HTR-8/SVneo (cell line): ENCODE results near the gene MUSTN1.

Experiments used
- DNase-seq: peaks from one replicate; pipeline ENCODE4 v3.0.0; 2011; ENCODE audit warnings: low spot score, mixed read lengths; ENCODE audit not compliant: insufficient read length
- FAIRE-seq: peaks from 2 replicates; lab custom pipeline; 2011; peaks lifted over from hg19 to GRCh38; lab: Jason Lieb, UNC

MUSTN1 gene

GRCh38 chr3:52790337-52790736, 44.5 kb downstream of the MUSTN1 start:
- no peak for FAIRE-seq
- no peak for DNase-seq

GRCh38 chr3:52789746-52790040, 45.1 kb downstream of the MUSTN1 start:
- no peak for FAIRE-seq
- DNase-seq, result no peak

GRCh38 chr3:52788890-52789745, 45.7 kb downstream of the MUSTN1 start:
- DNase-seq (no peak), FAIRE-seq (no peak)

DNA sequence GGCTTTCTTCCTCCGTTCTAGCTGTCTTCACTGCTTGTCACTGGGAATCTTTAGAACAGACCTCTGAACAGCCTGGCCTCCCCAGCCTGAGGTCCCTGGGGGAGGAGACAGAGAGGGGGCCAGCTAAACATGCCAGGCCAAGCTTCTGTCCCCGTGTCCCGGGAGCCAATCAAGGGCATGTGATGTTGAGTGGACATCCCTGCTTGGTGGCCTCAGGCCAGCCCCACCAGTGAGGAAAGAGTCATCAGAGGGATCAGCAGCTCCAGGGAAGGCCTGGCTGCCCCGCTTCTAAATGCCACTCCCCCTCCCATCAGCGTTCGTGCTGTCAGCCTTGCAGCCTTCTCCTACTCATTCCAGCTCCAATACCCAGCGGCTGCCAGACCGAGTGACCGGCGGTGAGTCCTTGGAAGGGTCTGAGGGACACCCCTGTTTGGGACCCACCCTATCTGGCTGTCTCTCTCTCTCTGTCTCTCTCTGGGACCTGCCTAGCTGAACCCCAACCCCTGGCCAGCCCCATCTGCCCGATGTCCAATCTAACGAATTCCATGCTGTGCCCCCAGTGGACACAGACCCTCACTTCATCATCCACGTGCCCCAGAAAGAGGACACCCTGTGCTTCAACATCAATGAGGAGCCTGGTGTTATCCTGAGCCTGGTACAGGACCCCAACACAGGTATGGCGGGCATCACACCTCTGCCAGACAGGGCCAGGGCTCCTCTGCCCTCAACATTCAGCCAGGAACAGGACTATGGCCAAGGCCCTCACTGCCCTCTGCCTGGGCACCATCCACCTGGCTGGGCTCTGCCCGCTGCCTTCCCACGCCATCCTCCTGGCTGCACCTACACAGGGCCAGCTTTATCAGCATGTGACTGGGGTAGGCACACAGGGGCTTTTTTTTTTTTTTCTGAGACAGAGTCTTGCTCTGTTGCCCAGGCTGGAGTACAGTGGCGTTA, 46.9 kb downstream of the MUSTN1 start:
- FAIRE-seq, result no peak

DNA sequence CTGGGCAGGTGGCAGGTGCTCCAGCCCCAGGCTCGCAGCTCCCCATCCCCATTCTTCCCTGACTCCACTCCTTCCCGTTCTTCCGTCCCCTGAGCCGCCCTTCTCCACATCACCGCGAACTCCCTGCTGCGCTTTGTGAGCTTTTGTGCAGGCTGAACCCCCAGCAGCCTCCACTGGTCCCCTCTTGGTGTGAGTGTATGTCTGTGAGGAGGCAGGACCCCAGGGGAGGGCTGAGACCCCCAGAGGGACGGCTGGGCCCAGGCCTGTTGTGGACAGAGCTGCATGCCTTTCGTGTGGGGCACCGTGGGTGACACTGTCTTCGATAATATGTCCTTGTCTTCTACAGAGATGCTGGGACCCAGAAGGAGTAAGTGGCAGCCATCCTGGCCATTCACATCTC, 47.6 kb downstream of the MUSTN1 start:
- FAIRE-seq (no peak), DNase-seq (no peak)

More for the DNA sequence above, 46.9 kb downstream of the MUSTN1 start:
- DNase-seq, result no peak

GRCh38 chr3:52786330-52787215, 48.2 kb downstream of the MUSTN1 start:
- FAIRE-seq, result no peak

GRCh38 chr3:52784931-52785590, 49.8 kb downstream of the MUSTN1 start:
- FAIRE-seq, result no peak
- DNase-seq, result no peak

More at GRCh38 chr3:52786330-52787215, 48.2 kb downstream of the MUSTN1 start:
- no peak for DNase-seq

GRCh38 chr3:52784021-52784621, 50.7 kb downstream of the MUSTN1 start:
- DNase-seq, result no peak
- FAIRE-seq, result no peak

GRCh38 chr3:52783211-52783555, 51.6 kb downstream of the MUSTN1 start:
- FAIRE-seq (no peak), DNase-seq (no peak)
